Kidney (tissue), 14 donors: ENCODE results near the gene DLGAP1. TPM values are rescaled to one million over a fixed set of nuclear protein-coding genes. Genes with fewer than 3 reads are reported as not detected.

Experiments used
- DNase-seq, 5 donors: peaks; one replicate each; pipeline ENCODE4 v3.0.0-alpha.2; 2013 to 2020
- FAIRE-seq: peaks from 2 replicates; lab custom pipeline; 2012; peaks lifted over from hg19 to GRCh38; lab: Jason Lieb, UNC
- H3K27ac ChIP-seq, 2 donors: one replicate each; pipeline ENCODE4 v1.7.0; 2013; ENCODE audit warnings: low read depth in 2 of 2, low read length in 2 of 2, inconsistent platforms in 1 of 2
- H3K27me3 ChIP-seq: one replicate; pipeline ENCODE4 v1.7.1; 2013; ENCODE audit warnings: low read length, inconsistent platforms; ENCODE audit not compliant: control insufficient read depth, insufficient read depth
- H3K36me3 ChIP-seq, 3 donors: one replicate each; pipeline versions ENCODE4 v1.7.0 to v1.7.1; 2013; ENCODE audit warnings: low read length in 3 of 3, control low read depth in 1 of 3, inconsistent platforms in 1 of 3; ENCODE audit not compliant: insufficient read depth in 3 of 3, control insufficient read depth in 2 of 3
- H3K4me1 ChIP-seq, 3 donors: one replicate each; pipeline versions ENCODE4 v1.7.0 to v1.7.1; 2013; ENCODE audit warnings: low read length in 3 of 3, inconsistent platforms in 1 of 3, low read depth in 1 of 3; ENCODE audit not compliant: control insufficient read depth in 2 of 3, insufficient read depth in 2 of 3
- H3K4me3 ChIP-seq, 3 donors: one replicate each; pipeline versions ENCODE4 v1.7.0 to v1.8.1; 2013; ENCODE audit warnings: low read length in 3 of 3, control low read depth in 1 of 3, inconsistent platforms in 1 of 3
- H3K9ac ChIP-seq, 3 donors: one replicate each; pipeline versions ENCODE4 v1.7.0 to v1.7.1; 2013; ENCODE audit warnings: low read length in 3 of 3, control low read depth in 1 of 3, inconsistent platforms in 1 of 3
- H3K9me3 ChIP-seq, 3 donors: one replicate each; pipeline versions ENCODE4 v1.7.0 to v1.7.1; 2013; ENCODE audit warnings: low read length in 3 of 3, control low read depth in 1 of 3, inconsistent platforms in 1 of 3; ENCODE audit not compliant: control insufficient read depth in 2 of 3, insufficient read depth in 1 of 3
- CTCF ChIP-seq: IDR thresholded peaks from 3 replicates; pipeline ENCODE4 v1.5.1; 2012; ENCODE audit warnings: mild to moderate bottlenecking, moderate library complexity, borderline replicate concordance; ENCODE audit not compliant: insufficient read depth; ENCODE audit errors: extremely low read depth
- intact Hi-C: fragments of 100-400 bp; cut with DNase I; formaldehyde crosslinking; loops from one replicate; pipeline ENCODE4 v1.11.1; 2022
- polyA plus RNA-seq: library from polyadenylated mRNA; stranded (reverse); fragments of 350-450 nt; fragmentation: Illumina TruSeq; extraction: RNeasy Lipid Tissue Mini Kit (QIAGEN cat#74804); gene quantifications from one replicate; pipeline ENCODE4 v1.2.3, GENCODE V29; 2014; ENCODE audit warnings: low read depth, low replicate concordance; ENCODE audit not compliant: insufficient read depth
- total RNA-seq: library from RNA; stranded (reverse); fragmentation: NEBNext Ultra II Directional; extraction: Animal tissue kit (Norgen Biotek cat#: 25700); gene quantifications from one replicate; pipeline ENCODE4 v1.2.1, GENCODE V29; 2021
- donor health status: control.
- donor health status: control.
- donor health status: control.
- donor health status: control.
- donor health status: control.
- donor health status: DM: yes; HTN: yes; CAD: no.
- donor health status: Normal renal cell carcinoma (clear cell type).

DLGAP1 gene
- total and polyA plus RNA-seq, 2 donors from 2014 or later: 1.2 to 32.8 TPM

GRCh38 chr18:3920832-3921231, 534.3 kb downstream of the DLGAP1 start:
- no peak for DNase-seq
- FAIRE-seq: no peak
- Histone ChIP-seq H3K36me3 (no peaks in the 10 kb centered on the region), H3K27me3 (no peaks in the 10 kb centered on the region), H3K4me3 (no peak overlapping the region), H3K9me3 (no peaks in the 10 kb centered on the region), H3K4me1 (no peaks in the 10 kb centered on the region), H3K27ac (no peak overlapping the region), H3K9ac (no peak overlapping the region)
- TF ChIP-seq CTCF: no peak
- intact Hi-C loops: no loop called here

- intact Hi-C loops: no loop called here
- Histone ChIP-seq H3K4me3 (no peak overlapping the region), H3K36me3 (no peaks in the 10 kb centered on the region), H3K9ac (no peak overlapping the region), H3K4me1 (no peaks in the 10 kb centered on the region), H3K27me3 (no peaks in the 10 kb centered on the region), H3K27ac (no peak overlapping the region), H3K9me3 (no peaks in the 10 kb centered on the region)
- DNase-seq: no peak
- FAIRE-seq: no peak
- no peak for TF ChIP-seq CTCF
Observed at GRCh38 chr18:3919396-3920061, 535.6 kb downstream of the DLGAP1 start.

GRCh38 chr18:3916082-3916481, 539.0 kb downstream of the DLGAP1 start:
- no peak for DNase-seq
- FAIRE-seq: no peak
- H3K36me3 ChIP-seq: no peaks in the 10 kb centered on the region
- H3K27ac ChIP-seq: no peak overlapping the region
- H3K9ac ChIP-seq: no peak overlapping the region
- H3K4me1 ChIP-seq: no peaks in the 10 kb centered on the region
- H3K9me3 ChIP-seq: no peaks in the 10 kb centered on the region
- no peaks in the 10 kb centered on the region for H3K27me3 ChIP-seq
- no peak overlapping the region for H3K4me3 ChIP-seq
- intact Hi-C loops: no loop called here
- no peak for TF ChIP-seq CTCF
